Trophoblast cell (in vitro differentiated cells and primary cell): ENCODE measurements around the gene ACOT11.
A peak's percentile ranks its signal among the peaks of the same experiment; 100 is the strongest.

Experiments used
- DNase-seq, 2 donors: peaks; one replicate each; pipeline ENCODE4 v3.0.0-alpha.2; 2016
- H2AFZ ChIP-seq: 2 replicates; pipeline ENCODE4 v1.6.1; 2013; ENCODE audit warnings: low read length, moderate library complexity, mild to moderate bottlenecking; ENCODE audit not compliant: insufficient read depth, poor library complexity
- H2AK5ac ChIP-seq: 2 replicates; pipeline ENCODE4 v1.6.1; 2013; ENCODE audit warnings: mild to moderate bottlenecking, low read length
- H2BK120ac ChIP-seq: 2 replicates; pipeline ENCODE4 v1.6.1; 2013; ENCODE audit warnings: low read length, mild to moderate bottlenecking, moderate library complexity; ENCODE audit not compliant: insufficient read depth, poor library complexity
- H2BK12ac ChIP-seq: 2 replicates; pipeline ENCODE4 v1.6.1; 2013; ENCODE audit warnings: mild to moderate bottlenecking, low read length, moderate library complexity
- H2BK5ac ChIP-seq: 2 replicates; pipeline ENCODE4 v1.6.1; 2013; ENCODE audit warnings: low read length, low read depth, moderate library complexity, mild to moderate bottlenecking; ENCODE audit not compliant: poor library complexity
- H3K14ac ChIP-seq: 2 replicates; pipeline ENCODE4 v1.6.1; 2013; ENCODE audit warnings: mild to moderate bottlenecking, low read length
- H3K18ac ChIP-seq: 2 replicates; pipeline ENCODE4 v1.6.1; 2013; ENCODE audit warnings: mild to moderate bottlenecking, low read length
- H3K23ac ChIP-seq: 2 replicates; pipeline ENCODE4 v1.6.1; 2013; ENCODE audit warnings: low read length
- H3K27ac ChIP-seq: 2 replicates; pipeline ENCODE4 v1.5.1; 2013; ENCODE audit warnings: low read depth, mild to moderate bottlenecking, inconsistent platforms, low read length, moderate library complexity
- H3K27me3 ChIP-seq: 2 replicates; pipeline ENCODE4 v1.6.1; 2013; ENCODE audit warnings: inconsistent platforms, mild to moderate bottlenecking, low read length, moderate library complexity; ENCODE audit not compliant: insufficient read depth
- H3K36me3 ChIP-seq, 2 experiments: 1 replicate in 1 of 2; 2 replicates in 1 of 2; pipeline ENCODE4 v1.6.1; 2013; ENCODE audit warnings: low read length in 2 of 2, mild to moderate bottlenecking in 2 of 2, moderate library complexity in 1 of 2; ENCODE audit not compliant: insufficient read depth in 2 of 2, control insufficient read depth in 1 of 2
- H3K4ac ChIP-seq: 2 replicates; pipeline ENCODE4 v1.6.1; 2013; ENCODE audit warnings: low read depth, mild to moderate bottlenecking, low read length, moderate library complexity
- H3K4me1 ChIP-seq, 2 experiments: 1 replicate in 1 of 2; 2 replicates in 1 of 2; pipeline ENCODE4 v1.6.1; 2013; ENCODE audit warnings: low read length in 2 of 2, mild to moderate bottlenecking in 2 of 2, moderate library complexity in 1 of 2; ENCODE audit not compliant: insufficient read depth in 2 of 2, control insufficient read depth in 1 of 2
- H3K4me2 ChIP-seq: 2 replicates; pipeline ENCODE4 v1.6.1; 2013; ENCODE audit warnings: inconsistent platforms, mild to moderate bottlenecking, low read length, moderate library complexity
- H3K4me3 ChIP-seq: 2 replicates; pipeline ENCODE4 v1.5.1; 2013; ENCODE audit warnings: mild to moderate bottlenecking, low read depth, low read length, inconsistent platforms
- H3K79me1 ChIP-seq: one replicate; pipeline ENCODE4 v1.6.1; 2013; ENCODE audit warnings: low read length
- H3K79me2 ChIP-seq: 2 replicates; pipeline ENCODE4 v1.6.1; 2013; ENCODE audit warnings: low read length, mild to moderate bottlenecking; ENCODE audit not compliant: control insufficient read depth, insufficient read depth, poor library complexity
- H3K9ac ChIP-seq: 2 replicates; pipeline ENCODE4 v1.6.1; 2013; ENCODE audit warnings: mild to moderate bottlenecking, low read length
- H3K9me3 ChIP-seq: 2 replicates; pipeline ENCODE4 v1.6.1; 2013; ENCODE audit warnings: low read depth, mild to moderate bottlenecking, control low read depth, inconsistent platforms, low read length; ENCODE audit not compliant: insufficient read depth
- H4K12ac ChIP-seq: 2 replicates; pipeline ENCODE4 v1.6.1; 2013; ENCODE audit warnings: low read depth, mild to moderate bottlenecking, low read length, moderate library complexity
- H4K8ac ChIP-seq: 2 replicates; pipeline ENCODE4 v1.6.1; 2013; ENCODE audit warnings: low read depth, mild to moderate bottlenecking, low read length, moderate library complexity
- H4K91ac ChIP-seq: one replicate; pipeline ENCODE4 v1.6.1; 2013; ENCODE audit warnings: low read depth, mild to moderate bottlenecking, low read length, moderate library complexity
- WGBS: extraction: QIAGEN DNeasy Blood & Tissue Kit; methylation state at CpG from one replicate; pipeline ENCODE4 v1.1.7; 2013; ENCODE audit warnings: missing lambda C conversion rate; ENCODE audit not compliant: insufficient read length, insufficient coverage; ENCODE audit errors: extremely low coverage; 5-methylcytosine and 5-hydroxymethylcytosine counted together

Gene ACOT11

GRCh38 chr1:54581621-54582035 is 33.6 kb downstream of the ACOT11 start:
- H4K8ac ChIP-seq, result no peak overlapping the region
- no peaks in the 10 kb centered on the region for H3K27me3 ChIP-seq
- no peak overlapping the region for H3K27ac ChIP-seq
- peaks cover 13 to 15% of the 10 kb centered on the region in 2 experiments for H3K4me1 ChIP-seq
- H2BK5ac ChIP-seq, result no peak overlapping the region
- no peak overlapping the region for H2BK12ac ChIP-seq
- H3K9me3 ChIP-seq, result no peaks in the 10 kb centered on the region
- no peak overlapping the region for H4K12ac ChIP-seq
- H3K79me1 ChIP-seq, result peaks cover 4% of the 10 kb centered on the region
- H3K4me2 ChIP-seq, result no peak overlapping the region
- H3K14ac ChIP-seq, result peak overlapping the region; percentile 8
- no peak overlapping the region for H2BK120ac ChIP-seq
- no peak overlapping the region for H3K9ac ChIP-seq
- H2AK5ac ChIP-seq, result peak overlapping the region; percentile 2
- H3K36me3 ChIP-seq, result no peaks in the 10 kb centered on the region
- no peak overlapping the region for H2AFZ ChIP-seq
- no peak overlapping the region for H3K18ac ChIP-seq
- H3K4me3 ChIP-seq, result peak overlapping the region; percentile 13
- no peak overlapping the region for H3K4ac ChIP-seq
- H4K91ac ChIP-seq, result no peak overlapping the region
- no peak overlapping the region for H3K23ac ChIP-seq
- no peaks in the 10 kb centered on the region for H3K79me2 ChIP-seq
- DNase-seq, result no peak
- WGBS, result no CpG with 5 or more reads among the region's 5 CpGs

GRCh38 chr1:54582566-54583306 is 34.7 kb downstream of the ACOT11 start:
- Histone ChIP-seq H2BK5ac (no peak overlapping the region), H3K9me3 (no peaks in the 10 kb centered on the region), H4K12ac (no peak overlapping the region), H3K4me2 (no peak overlapping the region), H3K27ac (no peak overlapping the region), H3K23ac (no peak overlapping the region), H2AFZ (no peak overlapping the region), H3K18ac (no peak overlapping the region), H3K79me1 (peaks cover 4% of the 10 kb centered on the region), H3K9ac (no peak overlapping the region), H3K79me2 (no peaks in the 10 kb centered on the region), H2BK120ac (no peak overlapping the region), H4K91ac (no peak overlapping the region), H3K4ac (no peak overlapping the region), H3K27me3 (no peaks in the 10 kb centered on the region), H3K14ac (no peak overlapping the region), H3K4me3 (no peak overlapping the region), H2BK12ac (peak overlapping the region; percentile 24), H3K4me1 (peaks cover 13 to 15% of the 10 kb centered on the region in 2 experiments), H2AK5ac (no peak overlapping the region), H3K36me3 (no peaks in the 10 kb centered on the region), H4K8ac (no peak overlapping the region)
- no CpG with 5 or more reads among the region's 19 CpGs for WGBS
- no peak for DNase-seq

- Histone ChIP-seq H2BK5ac (no peak overlapping the region), H3K4me1 (peaks cover 13 to 15% of the 10 kb centered on the region in 2 experiments)
Measured at GRCh38 chr1:54583307-54583686, 35.3 kb downstream of the ACOT11 start.

GRCh38 chr1:54583871-54584270 is 35.8 kb downstream of the ACOT11 start:
- Histone ChIP-seq H3K4me3 (no peak overlapping the region), H3K79me1 (peaks cover 4% of the 10 kb centered on the region), H3K9me3 (no peaks in the 10 kb centered on the region), H3K18ac (no peak overlapping the region), H3K79me2 (no peaks in the 10 kb centered on the region), H4K12ac (no peak overlapping the region), H3K36me3 (no peaks in the 10 kb centered on the region), H3K27me3 (no peaks in the 10 kb centered on the region), H3K14ac (no peak overlapping the region), H2AK5ac (no peak overlapping the region), H3K27ac (no peak overlapping the region), H3K4me2 (no peak overlapping the region), H2BK120ac (no peak overlapping the region), H2AFZ (no peak overlapping the region), H2BK12ac (no peak overlapping the region), H3K4me1 (peaks cover 13 to 15% of the 10 kb centered on the region in 2 experiments), H3K23ac (no peak overlapping the region), H4K8ac (no peak overlapping the region), H3K4ac (no peak overlapping the region), H2BK5ac (no peak overlapping the region), H3K9ac (no peak overlapping the region), H4K91ac (no peak overlapping the region)
- no CpG with 5 or more reads among the region's 2 CpGs for WGBS
- DNase-seq, result no peak

More at GRCh38 chr1:54583307-54583686, 35.3 kb downstream of the ACOT11 start:
- H3K36me3 ChIP-seq, result no peaks in the 10 kb centered on the region
- H4K91ac ChIP-seq, result no peak overlapping the region
- H3K79me1 ChIP-seq, result peaks cover 4% of the 10 kb centered on the region
- H3K9ac ChIP-seq, result no peak overlapping the region
- no peak overlapping the region for H3K18ac ChIP-seq
- H3K79me2 ChIP-seq, result no peaks in the 10 kb centered on the region
- no peak overlapping the region for H2BK120ac ChIP-seq
- H3K27me3 ChIP-seq, result no peaks in the 10 kb centered on the region
- no peak overlapping the region for H4K8ac ChIP-seq
- H2AK5ac ChIP-seq, result no peak overlapping the region
- no peak overlapping the region for H3K23ac ChIP-seq
- H2AFZ ChIP-seq, result no peak overlapping the region
- H4K12ac ChIP-seq, result no peak overlapping the region
- H3K4ac ChIP-seq, result no peak overlapping the region
- no peak overlapping the region for H3K4me3 ChIP-seq
- DNase-seq, result no peak
- no peaks in the 10 kb centered on the region for H3K9me3 ChIP-seq
- no peak overlapping the region for H3K14ac ChIP-seq
- H3K27ac ChIP-seq, result no peak overlapping the region
- no peak overlapping the region for H3K4me2 ChIP-seq
- WGBS, result no CpG with 5 or more reads among the region's 3 CpGs
- no peak overlapping the region for H2BK12ac ChIP-seq
